CD14-positive monocyte (primary cell): ENCODE results near the gene LRRC25. TPM values are rescaled to one million over a fixed set of nuclear protein-coding genes. Genes with fewer than 3 reads are reported as not detected.
"Not testable (repeated sequence)": the region's sequence is repeated elsewhere in the genome, so short reads cannot be mapped to it uniquely, and the experiment has no call there.

Source experiments
- DNase-seq, 3 donors: peaks; one replicate each; pipeline ENCODE4 v3.0.0-alpha.2; 2011 to 2022
- H2AFZ ChIP-seq: 2 replicates; pipeline ENCODE4 v1.6.0; 2012; ENCODE audit warnings: mild to moderate bottlenecking, low read depth, low read length, inconsistent platforms; ENCODE audit not compliant: insufficient read depth, poor library complexity, severe bottlenecking
- H3K27ac ChIP-seq, 2 donors: 1 replicate in 1 of 2; 2 replicates in 1 of 2; pipeline ENCODE4 v1.5.1; 2012 to 2013; ENCODE audit warnings: low read length in 2 of 2, control low read depth in 1 of 2, inconsistent platforms in 1 of 2, low read depth in 1 of 2, mild to moderate bottlenecking in 1 of 2
- H3K27me3 ChIP-seq, 2 donors: one replicate each; pipeline versions ENCODE4 v1.6.0 to v1.6.1; 2011 to 2013; ENCODE audit warnings: low read length in 2 of 2; ENCODE audit not compliant: control insufficient read depth in 2 of 2, insufficient read depth in 2 of 2
- H3K36me3 ChIP-seq, 2 donors: replicated peaks in 1 of 2; 1 replicate in 1 of 2; 2 replicates in 1 of 2; pipeline versions ENCODE4 v1.5.1 to v1.6.1; 2012 to 2013; ENCODE audit warnings: low read length in 2 of 2, control low read depth in 1 of 2, inconsistent platforms in 1 of 2, mild to moderate bottlenecking in 1 of 2; ENCODE audit not compliant: insufficient read depth in 2 of 2, control insufficient read depth in 1 of 2
- H3K4me1 ChIP-seq, 2 donors: 1 replicate in 1 of 2; 2 replicates in 1 of 2; pipeline versions ENCODE4 v1.5.1 to v1.6.1; 2012 to 2013; ENCODE audit warnings: low read length in 2 of 2, control low read depth in 1 of 2, inconsistent platforms in 1 of 2, mild to moderate bottlenecking in 1 of 2, moderate library complexity in 1 of 2; ENCODE audit not compliant: insufficient read depth in 2 of 2, control insufficient read depth in 1 of 2
- H3K4me2 ChIP-seq: replicated peaks from 2 replicates; pipeline ENCODE3; 2012; ENCODE audit warnings: low read length, moderate library complexity, mild to moderate bottlenecking; ENCODE audit not compliant: poor library complexity, severe bottlenecking; ENCODE audit errors: extremely low read depth
- H3K4me3 ChIP-seq, 3 experiments: fragments of 200-600 bp in 1 of 3; sonication (generic) in 1 of 3; replicated peaks in 1 of 3; 1 replicate in 2 of 3; 2 replicates in 1 of 3; pipeline ENCODE4 v1.5.1; 2011 to 2013; ENCODE audit warnings: low read length in 3 of 3, mild to moderate bottlenecking in 3 of 3, control low read depth in 2 of 3, low read depth in 2 of 3, inconsistent platforms in 1 of 3, moderate library complexity in 1 of 3
- H3K79me2 ChIP-seq: 2 replicates; pipeline ENCODE4 v1.6.0; 2012; ENCODE audit warnings: mild to moderate bottlenecking, control low read depth, inconsistent platforms, low read length, moderate library complexity; ENCODE audit not compliant: insufficient read depth
- H3K9ac ChIP-seq: 2 replicates; pipeline ENCODE4 v1.6.0; 2017; ENCODE audit warnings: low read length, mild to moderate bottlenecking; ENCODE audit not compliant: insufficient read depth, poor library complexity, severe bottlenecking
- H3K9me3 ChIP-seq, 2 donors: replicated peaks in 1 of 2; 1 replicate in 1 of 2; 2 replicates in 1 of 2; pipeline versions ENCODE4 v1.5.1 to v1.6.1; 2012 to 2013; ENCODE audit warnings: low read length in 2 of 2, control low read depth in 1 of 2; ENCODE audit not compliant: control insufficient read depth in 1 of 2, insufficient read depth in 1 of 2
- H4K20me1 ChIP-seq: 2 replicates; pipeline ENCODE4 v1.6.0; 2012; ENCODE audit warnings: mild to moderate bottlenecking, low read length, control low read depth, moderate library complexity; ENCODE audit not compliant: insufficient read depth
- H3K27ac Mint-ChIP-seq, 7 donors: one replicate each; pipeline ENCODE4 v1.8.0; 2020; ENCODE audit warnings: mild to moderate bottlenecking in 7 of 7, mixed read lengths in 7 of 7, moderate library complexity in 6 of 7, inconsistent platforms in 2 of 7
- H3K27me3 Mint-ChIP-seq, 3 donors: one replicate each; pipeline ENCODE4 v1.8.0; 2021 to 2022; ENCODE audit warnings: low read depth in 3 of 3, mild to moderate bottlenecking in 3 of 3, mixed read lengths in 3 of 3, moderate library complexity in 3 of 3, inconsistent platforms in 1 of 3
- H3K36me3 Mint-ChIP-seq, 2 donors: one replicate each; pipeline ENCODE4 v1.8.0; 2020; ENCODE audit warnings: mixed read lengths in 2 of 2, inconsistent platforms in 1 of 2, mild to moderate bottlenecking in 1 of 2
- H3K4me1 Mint-ChIP-seq: one replicate; pipeline ENCODE4 v1.8.0; 2020; ENCODE audit warnings: mild to moderate bottlenecking, mixed read lengths
- H3K4me3 Mint-ChIP-seq, 2 donors: one replicate each; pipeline ENCODE4 v1.8.0; 2020; ENCODE audit warnings: mild to moderate bottlenecking in 2 of 2, mixed read lengths in 2 of 2, moderate library complexity in 1 of 2
- H3K9me3 Mint-ChIP-seq, 7 donors: one replicate each; pipeline ENCODE4 v1.8.0; 2020 to 2022; ENCODE audit warnings: mixed read lengths in 7 of 7, mild to moderate bottlenecking in 6 of 7, moderate library complexity in 6 of 7, inconsistent platforms in 2 of 7
- WGBS: methylation state at CpG from one replicate; pipeline ENCODE4 v1.1.5; 2013; ENCODE audit warnings: missing lambda C conversion rate; ENCODE audit not compliant: insufficient coverage; 5-methylcytosine and 5-hydroxymethylcytosine counted together
- intact Hi-C, 2 donors: fragments of 100-400 bp; cut with micrococcal nuclease; formaldehyde crosslinking; loops; one replicate each; pipeline versions ENCODE4 v1.15.0 to v1.15.1; 2023
- polyA plus RNA-seq, 3 donors: library from polyadenylated mRNA; depleted of rRNA in 1 of 3; unstranded in 2 of 3; stranded (reverse) in 1 of 3; fragments of 300-500 nt in 2 of 3; fragments of >200 nt in 1 of 3; fragmentation: Illumina TruSeq in 2 of 3; gene quantifications; 1 replicate in 2 of 3; 2 replicates in 1 of 3; pipeline ENCODE4 v1.2.3, GENCODE V29; 2012 to 2021
- TF ChIP-seq, protein P1 (sequence below): fragments of 200-600 bp; IDR thresholded peaks from one replicate; pipeline ENCODE4 v1.8.0; 2022; ENCODE audit warnings: antibody characterized with exemption, mild to moderate bottlenecking

Gene LRRC25
- polyA plus RNA-seq, 3 donors = 173 to 581 (median 416) TPM

DNA sequence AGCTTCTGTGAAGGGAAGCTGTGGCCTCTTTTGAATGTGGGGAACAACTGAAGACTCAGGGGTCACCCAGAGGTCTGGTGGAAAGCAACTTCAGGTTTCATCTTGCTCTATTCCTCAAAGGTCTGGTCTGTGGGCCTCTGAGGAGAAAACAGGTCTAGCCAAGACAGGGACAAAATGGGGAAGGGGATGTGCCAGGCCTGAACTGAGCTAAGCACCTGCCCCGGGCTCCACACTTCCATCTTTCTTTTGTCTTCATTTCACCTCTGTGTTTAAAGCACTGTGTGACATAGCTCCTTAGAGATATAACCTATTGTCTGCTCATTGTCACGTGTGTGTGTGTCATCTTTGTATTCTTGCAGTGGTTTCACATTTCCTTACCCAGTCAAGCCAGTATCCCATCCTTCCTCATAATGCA, 31.4 kb downstream of the LRRC25 start:
- no CpG with 5 or more reads among the region's 2 CpGs for WGBS
- H3K27ac Mint-ChIP-seq = peak overlapping the region; percentile 85 to 94 (median 89)
- Histone ChIP-seq H2AFZ (no peak overlapping the region), H3K4me2 (peak overlapping the region; percentile 34), H3K4me3 (peak overlapping the region in 1 of 3 experiments; percentile 1), H3K9me3 (no peaks in the 10 kb centered on the region), H3K4me1 (peaks cover 26 to 31% of the 10 kb centered on the region in 2 donors), H3K27me3 (no peaks in the 10 kb centered on the region), H3K79me2 (no peaks in the 10 kb centered on the region), H4K20me1 (no peaks in the 10 kb centered on the region), H3K36me3 (peaks cover 16 to 22% of the 10 kb centered on the region in 2 donors), H3K9ac (peak overlapping the region; percentile 6), H3K27ac (peak overlapping the region; percentile 62 to 76)
- H3K36me3 Mint-ChIP-seq = peaks cover 51 to 67% of the 10 kb centered on the region in 2 donors
- no peak overlapping the region for H3K4me3 Mint-ChIP-seq
- DNase-seq = peak; percentile 63 to 81 (median 71)
- intact Hi-C loops = no loop called here
- TF ChIP-seq, protein P1, sequence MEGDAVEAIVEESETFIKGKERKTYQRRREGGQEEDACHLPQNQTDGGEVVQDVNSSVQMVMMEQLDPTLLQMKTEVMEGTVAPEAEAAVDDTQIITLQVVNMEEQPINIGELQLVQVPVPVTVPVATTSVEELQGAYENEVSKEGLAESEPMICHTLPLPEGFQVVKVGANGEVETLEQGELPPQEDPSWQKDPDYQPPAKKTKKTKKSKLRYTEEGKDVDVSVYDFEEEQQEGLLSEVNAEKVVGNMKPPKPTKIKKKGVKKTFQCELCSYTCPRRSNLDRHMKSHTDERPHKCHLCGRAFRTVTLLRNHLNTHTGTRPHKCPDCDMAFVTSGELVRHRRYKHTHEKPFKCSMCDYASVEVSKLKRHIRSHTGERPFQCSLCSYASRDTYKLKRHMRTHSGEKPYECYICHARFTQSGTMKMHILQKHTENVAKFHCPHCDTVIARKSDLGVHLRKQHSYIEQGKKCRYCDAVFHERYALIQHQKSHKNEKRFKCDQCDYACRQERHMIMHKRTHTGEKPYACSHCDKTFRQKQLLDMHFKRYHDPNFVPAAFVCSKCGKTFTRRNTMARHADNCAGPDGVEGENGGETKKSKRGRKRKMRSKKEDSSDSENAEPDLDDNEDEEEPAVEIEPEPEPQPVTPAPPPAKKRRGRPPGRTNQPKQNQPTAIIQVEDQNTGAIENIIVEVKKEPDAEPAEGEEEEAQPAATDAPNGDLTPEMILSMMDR = no peak
- H3K27me3 Mint-ChIP-seq = peaks cover 0 to 5% (median 2%) of the 10 kb centered on the region in 3 donors
- peaks cover 0 to 7% (median 0%) of the 10 kb centered on the region in 7 donors for H3K9me3 Mint-ChIP-seq
- peaks cover 38% of the 10 kb centered on the region for H3K4me1 Mint-ChIP-seq

- Histone ChIP-seq H3K9ac (peak overlapping the region; percentile 38), H3K36me3 (peaks cover 16 to 27% of the 10 kb centered on the region in 2 donors)
- H3K4me3 Mint-ChIP-seq = peak overlapping the region; percentile 61 to 72
Measured at GRCh38 chr19:18364826-18365528, 32.4 kb downstream of the LRRC25 start.

GRCh38 chr19:18364277-18364825, 33.1 kb downstream of the LRRC25 start:
- peaks cover 38% of the 10 kb centered on the region for H3K4me1 Mint-ChIP-seq
- H2AFZ ChIP-seq, intact Hi-C loops, H3K9me3 ChIP-seq, H3K27me3 Mint-ChIP-seq, DNase-seq, H3K27me3 ChIP-seq, H3K9me3 Mint-ChIP-seq, H3K79me2 ChIP-seq, H4K20me1 ChIP-seq: not testable (repeated sequence)
- Histone ChIP-seq H3K4me3 (peak overlapping the region in 1 of 3 experiments; percentile 42), H3K27ac (peak overlapping the region; percentile 29 to 76), H3K4me2 (peak overlapping the region; percentile 55), H3K4me1 (peaks cover 26 to 31% of the 10 kb centered on the region in 2 donors), H3K36me3 (peaks cover 20 to 33% of the 10 kb centered on the region in 2 donors), H3K9ac (peak overlapping the region; percentile 38)
- peak overlapping the region; percentile 77 to 94 (median 89) for H3K27ac Mint-ChIP-seq
- peaks cover 58 to 78% of the 10 kb centered on the region in 2 donors for H3K36me3 Mint-ChIP-seq
- H3K4me3 Mint-ChIP-seq = peak overlapping the region; percentile 61 to 72
- WGBS = 82% methylated on average over 6 of the region's 11 CpGs

More at GRCh38 chr19:18364826-18365528, 32.4 kb downstream of the LRRC25 start:
- Histone ChIP-seq H2AFZ (no peak overlapping the region), H3K27me3 (no peaks in the 10 kb centered on the region), H3K4me2 (peak overlapping the region; percentile 55), H3K79me2 (no peaks in the 10 kb centered on the region), H3K4me3 (peak overlapping the region in 1 of 3 experiments; percentile 42), H3K4me1 (peaks cover 26 to 31% of the 10 kb centered on the region in 2 donors), H4K20me1 (no peaks in the 10 kb centered on the region), H3K9me3 (no peaks in the 10 kb centered on the region), H3K27ac (peak overlapping the region; percentile 62 to 76)
- TF ChIP-seq, protein P1 = no peak
- intact Hi-C loops = no loop called here
- peak; percentile 77 to 86 (median 84) for DNase-seq
- 0% methylated on average over 10 of the region's 15 CpGs for WGBS
- peaks cover 38% of the 10 kb centered on the region for H3K4me1 Mint-ChIP-seq
- peaks cover 0 to 5% (median 2%) of the 10 kb centered on the region in 3 donors for H3K27me3 Mint-ChIP-seq
- H3K27ac Mint-ChIP-seq = peak overlapping the region; percentile 85 to 94 (median 89)
- H3K36me3 Mint-ChIP-seq = peaks cover 55 to 76% of the 10 kb centered on the region in 2 donors
- peaks cover 0 to 7% (median 0%) of the 10 kb centered on the region in 7 donors for H3K9me3 Mint-ChIP-seq
